Heart left ventricle (tissue), 13 donors: ENCODE results near the gene FAM222A.

Experiments used
- POLR2A ChIP-seq, 2 donors: fragments of 450-650 bp; IDR thresholded peaks; one replicate each; pipeline ENCODE4 v1.6.1; 2017; ENCODE audit warnings: antibody characterized with exemption in 2 of 2, mild to moderate bottlenecking in 2 of 2, moderate library complexity in 2 of 2
- TF ChIP-seq, protein P1 (sequence below), 12 donors: fragments of 200-600 bp; sonication (generic) in 4 of 12; IDR thresholded peaks; one replicate each; pipeline versions ENCODE4 v1.5.0 to v1.8.0; 2018 to 2022; ENCODE audit warnings: antibody characterized with exemption in 12 of 12, mild to moderate bottlenecking in 5 of 12
- donor health status: ischemic (EF 13 %, LVEDD 7.1; RV severe dilation, severe dysfunction).
- donor health status: DM: no; HTN: yes; CAD: no.
- donor health status: DM: no; HTN: no; CAD: no.
- donor health status: ischemic (EF 25% LVEDD 6.9; RV normal size, moderate dysfunction).
- donor health status: ischemic (EF 25% LVEDD 5.7; RV mildly dilated, moderate dysfunction).
- donor health status: ischemic (EF 35%, LVEDD 5.7; RV mildly dilated, moderate dysfunction).
- donor health status: nonischemic (EF 11% LVEDD 7.7; RV severe dilation, severe dysfunction).
- donor health status: DM: yes; HTN: yes; CAD: no.
- donor health status: PGD.
- donor health status: ischemic (EF 29% LVEDD 5.4; RV normal size, mild dysfunction).
- donor health status: nonischemic (EF 23%, LVEDD 6.1; RV moderate dilation, normal function).

DNA sequence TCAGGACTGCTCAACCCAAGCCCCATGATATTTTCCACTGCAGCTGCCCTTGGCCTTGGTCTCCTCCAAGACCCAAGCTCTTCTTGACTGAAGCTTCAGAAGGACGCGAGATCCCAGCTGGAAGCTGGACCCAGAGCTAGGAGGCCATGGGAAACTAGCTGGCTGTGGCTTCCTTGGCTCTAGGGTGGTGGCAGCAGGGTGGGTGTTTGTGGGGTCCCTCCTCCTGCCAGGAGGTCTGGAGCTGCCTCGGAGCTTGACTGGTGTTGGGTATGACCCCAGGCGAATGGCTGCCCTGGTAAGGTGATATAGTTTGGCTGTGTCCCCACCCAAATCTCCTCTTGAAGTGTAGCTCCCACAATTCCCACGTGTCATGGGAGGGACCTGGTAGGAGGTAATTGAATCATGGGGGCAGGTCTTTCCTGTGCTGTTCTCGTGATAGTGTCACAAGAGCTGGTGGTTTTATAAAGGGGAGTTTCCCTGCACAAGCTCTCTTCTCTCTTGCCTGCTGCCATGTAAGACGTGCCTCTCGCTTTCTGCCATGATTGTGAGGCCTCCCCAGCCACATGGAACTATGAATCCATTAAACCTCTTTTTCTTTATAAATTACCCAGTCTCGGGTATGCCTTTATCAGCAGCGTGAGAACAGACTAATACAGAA, 68.2 kb downstream of the FAM222A start:
- no peak for TF ChIP-seq POLR2A (IDR thresholded peaks at IDR 0.05)
- TF ChIP-seq, protein P1, sequence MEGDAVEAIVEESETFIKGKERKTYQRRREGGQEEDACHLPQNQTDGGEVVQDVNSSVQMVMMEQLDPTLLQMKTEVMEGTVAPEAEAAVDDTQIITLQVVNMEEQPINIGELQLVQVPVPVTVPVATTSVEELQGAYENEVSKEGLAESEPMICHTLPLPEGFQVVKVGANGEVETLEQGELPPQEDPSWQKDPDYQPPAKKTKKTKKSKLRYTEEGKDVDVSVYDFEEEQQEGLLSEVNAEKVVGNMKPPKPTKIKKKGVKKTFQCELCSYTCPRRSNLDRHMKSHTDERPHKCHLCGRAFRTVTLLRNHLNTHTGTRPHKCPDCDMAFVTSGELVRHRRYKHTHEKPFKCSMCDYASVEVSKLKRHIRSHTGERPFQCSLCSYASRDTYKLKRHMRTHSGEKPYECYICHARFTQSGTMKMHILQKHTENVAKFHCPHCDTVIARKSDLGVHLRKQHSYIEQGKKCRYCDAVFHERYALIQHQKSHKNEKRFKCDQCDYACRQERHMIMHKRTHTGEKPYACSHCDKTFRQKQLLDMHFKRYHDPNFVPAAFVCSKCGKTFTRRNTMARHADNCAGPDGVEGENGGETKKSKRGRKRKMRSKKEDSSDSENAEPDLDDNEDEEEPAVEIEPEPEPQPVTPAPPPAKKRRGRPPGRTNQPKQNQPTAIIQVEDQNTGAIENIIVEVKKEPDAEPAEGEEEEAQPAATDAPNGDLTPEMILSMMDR (IDR thresholded peaks at IDR 0.05) = no peak
